ENCODE results near the gene ABHD17B. TPM values are rescaled to one million over a fixed set of nuclear protein-coding genes. Genes with fewer than 3 reads are reported as not detected.

Gene ABHD17B
- total RNA-seq, 1 donor from 2014 or later, result 26.1 TPM

- no peak for DNase-seq (ENCODE audit: low read depth, low spot score)
These were observed 89.6 kb downstream of the ABHD17B start for GRCh38 chr9:71821405-71821804.

GRCh38 chr9:71820403-71820921 lies 90.5 kb downstream of the ABHD17B start:
- DNase-seq (ENCODE audit: low read depth, low spot score), result no peak

GRCh38 chr9:71819115-71819739 lies 91.8 kb downstream of the ABHD17B start:
- no peak for DNase-seq (ENCODE audit: low read depth, low spot score)

GRCh38 chr9:71816916-71817451 lies 94.0 kb downstream of the ABHD17B start:
- no peak for DNase-seq (ENCODE audit: low read depth, low spot score)

Other genes with a start within 250 kb of the ABHD17B start
- gene CEMIP2, start 142.7 kb downstream of the ABHD17B start, total RNA-seq, result 75.6 and 153 TPM in 2 replicates
- 8.8 and 11.3 TPM in 2 replicates for gene C9orf85, start 446 bp upstream of the ABHD17B start, total RNA-seq
- not detected in 2 replicates for gene C9orf57, start 149.4 kb upstream of the ABHD17B start, total RNA-seq
- not detected in 2 replicates for gene GDA, start 238.2 kb upstream of the ABHD17B start, total RNA-seq